GM19395 (cell line): ENCODE measurements around the gene UNC5CL.
"Not testable (repeated sequence)": the region's sequence is repeated elsewhere in the genome, so short reads cannot be mapped to it uniquely, and the experiment has no call there.

ENCODE experiments used
- ATAC-seq: cut with Tn5 transposase; IDR thresholded peaks from one replicate; pipeline ENCODE4 v1.9.1; 2021; ENCODE audit warnings: mild to moderate bottlenecking, moderate library complexity; ENCODE audit not compliant: unreplicated experiment

UNC5CL gene

DNA sequence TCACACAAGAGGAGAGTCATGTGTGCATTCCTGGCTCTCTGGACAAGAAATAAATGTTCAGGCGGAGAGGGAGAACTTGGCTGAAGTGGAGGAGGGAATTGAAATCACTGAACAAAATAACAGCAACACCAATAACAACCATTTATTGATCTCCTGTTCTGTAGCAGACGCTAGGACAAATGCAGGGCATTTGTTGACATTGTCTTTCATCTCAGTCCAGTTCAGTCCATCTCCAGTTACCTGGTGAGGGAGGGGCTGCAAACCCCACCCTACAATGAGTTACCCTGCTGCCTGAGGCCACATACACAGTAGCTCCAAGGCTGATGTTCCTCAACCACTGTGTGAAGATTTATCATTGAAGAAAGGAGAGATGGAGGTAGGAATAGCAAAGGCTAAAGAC is 27.3 kb downstream of the UNC5CL start:
- ATAC-seq, result no peak

DNA sequence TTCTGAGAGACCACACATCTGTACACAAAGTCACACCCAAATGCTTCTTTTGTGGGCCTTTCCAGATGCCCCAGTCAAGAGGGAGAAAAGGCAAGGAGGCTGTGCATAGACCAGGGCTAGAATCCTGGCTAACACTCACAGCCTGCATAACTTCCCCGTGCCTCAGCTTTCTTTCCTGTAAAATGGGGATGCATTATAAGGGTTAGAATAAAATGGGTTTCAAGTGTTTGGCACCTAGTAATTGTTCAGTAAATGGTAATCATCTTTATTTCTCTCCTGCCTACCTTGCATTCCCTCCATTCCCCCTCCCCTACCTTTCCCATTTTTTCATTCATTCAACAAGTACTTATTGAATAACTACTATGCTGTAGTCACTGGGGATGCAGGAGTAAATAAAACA is 29.4 kb downstream of the UNC5CL start:
- ATAC-seq, result no peak

DNA sequence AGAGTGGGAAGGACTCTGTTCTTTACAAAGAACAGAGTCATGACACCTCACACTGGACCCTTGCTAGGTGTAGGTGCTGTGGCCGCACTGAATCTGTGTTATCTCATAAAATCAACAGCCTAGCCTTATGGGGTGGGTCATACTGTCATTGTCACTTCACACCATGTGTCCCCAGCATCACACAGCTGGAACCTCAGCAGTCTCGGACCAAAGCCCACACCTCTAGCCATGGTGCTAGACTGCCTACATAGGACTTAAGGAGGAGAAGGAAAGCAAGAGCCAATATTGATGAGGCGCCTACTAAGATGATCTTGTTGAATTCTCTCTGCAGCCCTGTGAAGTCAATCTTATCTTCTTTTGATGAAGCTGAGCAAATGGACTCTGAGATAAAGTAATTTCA is 31.0 kb downstream of the UNC5CL start:
- ATAC-seq, result no peak

- ATAC-seq, result not testable (repeated sequence)
These were observed 32.0 kb downstream of the UNC5CL start for GRCh38 chr6:41006980-41007379.

DNA sequence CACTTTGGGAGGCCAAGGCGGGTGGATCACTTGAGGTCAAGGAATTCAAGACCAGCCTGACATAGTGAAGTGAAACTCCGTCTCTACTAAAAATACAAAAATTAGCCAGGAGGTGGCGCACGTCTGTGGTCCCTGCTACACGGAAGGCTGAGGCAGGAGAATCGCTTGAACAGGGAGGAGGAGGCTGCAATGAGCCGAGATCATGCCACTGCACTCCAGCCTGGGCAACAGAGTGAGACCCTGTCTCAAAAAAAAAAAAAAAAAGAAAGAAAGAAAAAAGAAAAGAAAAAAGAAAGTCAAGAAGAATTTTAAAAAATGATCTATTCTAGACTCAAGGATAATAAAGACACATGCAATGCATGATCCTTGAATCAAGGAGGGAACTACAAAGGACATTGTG is 32.8 kb downstream of the UNC5CL start:
- ATAC-seq, result not testable (repeated sequence)

GRCh38 chr6:41002168-41002567 is 36.9 kb downstream of the UNC5CL start:
- ATAC-seq, result no peak

DNA sequence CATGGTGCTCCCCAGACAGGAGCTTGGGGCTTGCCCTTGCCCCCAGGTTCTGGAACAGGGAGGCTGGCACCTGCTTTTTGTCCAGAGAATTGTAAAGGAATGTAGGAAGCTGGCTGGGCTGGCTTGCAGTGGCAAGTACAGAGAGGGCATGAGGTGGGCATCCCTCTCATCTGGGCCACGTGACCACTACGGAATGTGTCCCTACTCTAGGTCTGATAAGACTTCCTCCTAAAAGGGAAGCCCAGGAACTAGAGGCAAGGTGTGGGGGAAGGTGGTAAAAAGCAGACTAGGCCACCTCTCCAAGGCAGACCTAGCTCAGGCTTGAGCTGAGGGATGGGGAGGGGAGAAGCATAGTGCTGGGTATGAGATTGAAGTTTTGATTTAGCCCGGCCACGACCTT is 38.8 kb downstream of the UNC5CL start:
- no peak for ATAC-seq

DNA sequence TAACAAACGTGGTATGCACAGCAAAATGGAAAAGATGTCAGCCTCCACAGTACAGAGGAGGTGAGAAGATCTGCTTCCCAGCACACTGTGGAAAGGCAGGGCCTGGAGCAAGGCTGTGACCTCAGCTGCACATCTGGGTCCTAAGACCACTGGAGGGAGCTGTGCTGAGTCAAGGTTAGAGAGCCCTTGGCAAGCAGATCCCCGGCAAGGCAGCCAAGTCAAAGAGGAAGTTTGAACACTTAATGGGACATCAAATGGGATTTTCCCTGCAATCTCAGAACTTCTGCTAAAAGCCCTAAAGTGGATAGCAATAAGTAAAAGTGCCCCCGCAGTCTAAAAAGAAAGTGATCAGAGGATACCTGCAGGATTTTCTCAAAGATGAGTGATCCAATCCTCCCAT is 39.5 kb downstream of the UNC5CL start:
- no peak for ATAC-seq

DNA sequence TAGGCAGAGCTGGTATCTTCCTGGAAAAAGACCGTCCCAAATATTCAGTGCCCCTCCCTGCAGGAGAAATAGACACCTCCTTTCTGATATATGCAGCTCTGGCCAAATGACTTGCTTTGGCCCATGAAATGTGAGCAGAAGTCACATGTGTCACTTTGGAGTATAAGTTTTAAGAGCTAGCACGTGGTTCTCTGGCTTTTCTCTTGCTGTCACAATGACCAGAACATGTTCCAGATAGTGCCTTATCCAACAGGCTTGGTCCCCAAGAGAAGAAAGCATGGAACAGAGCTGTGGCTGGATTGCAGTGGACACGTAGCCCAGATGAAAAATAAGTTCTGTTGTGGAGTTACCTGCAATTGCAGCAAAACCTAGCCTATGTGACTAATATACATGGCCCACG is 40.4 kb downstream of the UNC5CL start:
- no peak for ATAC-seq

DNA sequence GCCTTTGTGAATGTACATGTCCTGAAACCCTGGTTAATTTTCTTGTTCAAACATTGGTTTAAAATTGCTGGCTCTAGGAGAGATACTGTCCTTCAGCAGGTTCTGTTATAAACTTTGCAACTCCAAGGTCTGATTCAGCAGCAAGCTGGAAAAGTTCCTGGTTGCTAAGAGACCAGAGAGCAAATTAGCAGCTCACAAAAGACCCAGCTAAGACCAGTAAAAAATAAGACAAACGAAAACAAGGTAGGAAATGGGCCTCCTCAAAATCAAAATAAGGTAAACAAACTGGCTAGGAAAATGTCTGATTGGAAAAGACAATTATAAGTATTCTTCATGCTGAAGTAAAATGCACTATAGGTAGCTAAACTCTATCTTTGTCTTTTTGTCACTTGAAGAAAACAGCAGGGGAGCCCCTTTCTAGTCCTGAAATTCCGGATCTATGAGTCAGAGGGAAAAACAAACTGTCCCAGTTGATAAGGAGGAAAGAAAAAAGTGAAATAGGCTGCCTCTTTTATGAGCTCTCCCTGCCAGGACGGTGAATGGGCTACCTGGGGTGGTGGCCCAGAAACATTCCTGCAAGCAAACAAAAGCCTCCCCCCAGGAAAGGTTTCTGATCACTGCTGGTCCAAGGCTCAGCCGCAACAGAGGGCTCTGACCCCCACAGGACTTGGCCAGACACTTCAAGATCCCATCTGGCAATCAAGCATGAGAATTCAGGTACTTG is 41.6 kb downstream of the UNC5CL start:
- ATAC-seq, result no peak

DNA sequence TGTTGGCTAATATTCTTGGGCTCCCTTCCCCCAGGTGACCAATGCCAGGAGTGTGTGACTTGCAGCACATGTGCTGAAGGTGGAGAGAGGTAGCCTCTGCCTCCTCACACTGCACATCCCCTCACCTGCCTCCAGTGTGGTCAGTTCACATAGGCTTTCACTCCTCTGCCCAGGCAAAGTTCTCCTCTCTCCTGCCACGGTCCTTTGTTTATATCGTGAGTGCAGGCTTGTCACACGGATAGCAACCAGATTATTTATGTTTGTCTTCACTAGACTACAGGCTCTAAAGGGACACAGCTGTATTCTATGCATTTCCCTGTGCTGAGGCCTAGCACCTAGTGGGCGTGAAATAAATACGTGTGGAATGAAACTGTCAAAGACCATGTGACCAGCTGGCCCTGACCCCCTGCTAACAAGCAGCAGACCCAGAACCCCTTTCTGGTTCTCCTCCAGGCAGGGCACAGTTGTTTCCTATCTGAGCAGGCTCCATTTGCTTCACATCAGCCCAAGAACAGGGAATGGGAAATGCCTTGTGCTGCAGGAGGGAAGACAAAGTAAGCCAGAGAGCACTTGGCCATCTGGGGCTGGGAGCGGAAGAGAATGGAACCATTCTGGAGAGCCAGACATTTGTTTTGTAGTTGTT is 42.3 kb downstream of the UNC5CL start:
- ATAC-seq, result no peak

- no peak for ATAC-seq
These were observed 46.3 kb downstream of the UNC5CL start for GRCh38 chr6:40992746-40993145.

- no peak for ATAC-seq
These were observed 48.7 kb downstream of the UNC5CL start for GRCh38 chr6:40990301-40990700.

DNA sequence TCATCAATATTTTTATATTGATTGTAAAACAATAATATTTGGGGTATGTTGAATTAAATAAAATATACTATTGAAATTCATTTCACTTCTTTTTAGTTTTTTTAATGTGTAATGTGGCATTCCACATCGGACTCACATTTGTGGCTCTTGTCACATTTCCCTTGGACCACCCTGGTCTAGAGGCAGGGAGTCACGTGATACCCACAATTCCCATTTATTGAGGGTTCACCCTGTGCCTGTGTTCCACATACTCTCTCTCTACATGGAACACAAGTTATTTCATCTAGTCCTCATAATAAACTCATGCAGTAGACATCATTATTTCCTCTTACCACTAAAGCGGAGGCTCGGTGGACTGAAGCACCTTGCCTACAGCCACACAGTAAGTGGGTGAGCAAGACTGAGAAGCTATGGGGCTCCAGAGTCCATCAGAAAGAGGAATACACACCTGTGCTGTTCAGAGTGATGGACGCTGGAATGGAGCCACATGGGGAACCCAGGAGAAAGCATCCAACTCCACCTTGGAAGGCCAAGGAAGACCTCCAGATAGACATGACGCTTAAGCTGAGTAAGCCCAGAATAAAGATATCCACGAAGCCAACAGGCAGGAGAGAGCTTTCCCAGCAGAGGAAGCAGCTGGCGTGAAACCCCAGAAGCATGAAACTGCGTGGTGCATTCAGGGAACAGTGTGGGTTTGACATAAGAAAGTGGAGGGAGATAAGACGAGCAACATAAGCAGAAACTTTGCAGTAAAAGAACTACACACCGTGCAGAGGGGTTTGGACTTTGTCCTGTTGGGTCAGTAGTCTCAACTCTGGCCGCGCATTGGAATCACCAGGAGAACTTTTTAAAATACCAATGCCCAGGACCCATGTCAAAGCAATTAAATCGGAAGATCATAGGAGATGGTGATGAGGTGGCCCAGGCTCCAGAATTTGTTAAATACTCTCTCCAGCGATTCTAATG is 49.5 kb downstream of the UNC5CL start:
- no peak for ATAC-seq

- no peak for ATAC-seq
These were observed 50.4 kb downstream of the UNC5CL start for GRCh38 chr6:40988634-40989033.

DNA sequence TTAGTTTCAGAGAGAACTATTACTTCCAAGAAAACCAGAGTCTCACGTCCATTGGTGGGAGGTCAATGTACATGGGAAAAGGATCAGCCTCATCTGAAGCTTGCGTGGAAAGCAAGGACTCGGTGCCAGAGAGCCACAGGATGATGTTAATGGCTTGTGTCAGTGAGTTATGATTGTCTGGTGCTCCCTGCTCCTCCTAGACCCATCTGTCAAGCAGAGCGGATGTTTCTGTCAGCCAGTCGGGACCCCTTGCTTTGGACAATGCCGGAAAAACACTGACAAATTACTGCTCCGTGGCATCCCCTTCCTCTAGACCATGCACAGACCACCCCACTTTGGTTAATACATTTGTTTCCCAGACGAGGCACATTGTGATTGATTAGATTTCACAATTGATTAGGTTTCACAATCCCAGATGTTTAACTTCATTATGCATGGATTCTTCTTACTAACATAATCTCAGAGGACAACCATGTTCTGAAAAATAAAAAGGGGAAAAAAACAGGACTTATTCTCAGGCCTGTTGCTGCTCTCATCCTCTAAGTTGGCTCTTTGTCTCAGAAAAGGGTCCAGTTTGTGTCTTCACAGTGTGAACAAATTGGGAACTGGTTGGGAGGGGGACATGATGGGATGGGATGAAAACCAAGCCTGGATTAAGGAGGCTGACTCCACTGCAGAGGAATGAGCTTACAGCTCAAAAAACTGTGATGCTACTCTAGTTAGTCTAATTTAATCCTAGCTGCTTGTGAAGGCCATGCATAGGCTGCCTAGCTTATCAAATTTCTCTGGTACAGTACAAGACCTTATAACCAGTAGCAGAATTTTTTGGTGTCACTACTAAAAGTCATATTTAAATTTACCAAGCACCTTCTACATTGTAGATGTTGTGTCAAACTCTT is 51.9 kb downstream of the UNC5CL start:
- ATAC-seq, result no peak

DNA sequence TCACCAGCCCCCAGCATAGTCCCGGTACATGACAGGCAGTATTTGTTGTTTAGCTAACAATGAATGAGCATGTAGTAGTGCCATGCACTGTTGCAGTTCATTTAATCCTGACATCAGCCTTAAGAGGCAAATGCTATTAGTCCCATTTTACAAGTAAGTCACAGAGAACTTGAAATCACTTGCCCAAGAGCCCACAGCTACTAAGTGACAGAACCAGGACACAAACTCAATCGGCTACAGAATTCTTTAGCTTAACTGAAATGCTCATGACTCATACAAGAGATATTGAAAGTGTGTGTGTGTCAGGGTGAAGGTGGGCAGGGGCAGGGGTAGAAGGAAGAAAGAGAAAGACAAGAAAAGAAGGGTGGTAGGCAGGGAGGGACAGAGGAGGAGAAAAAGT is 52.7 kb downstream of the UNC5CL start:
- no peak for ATAC-seq

DNA sequence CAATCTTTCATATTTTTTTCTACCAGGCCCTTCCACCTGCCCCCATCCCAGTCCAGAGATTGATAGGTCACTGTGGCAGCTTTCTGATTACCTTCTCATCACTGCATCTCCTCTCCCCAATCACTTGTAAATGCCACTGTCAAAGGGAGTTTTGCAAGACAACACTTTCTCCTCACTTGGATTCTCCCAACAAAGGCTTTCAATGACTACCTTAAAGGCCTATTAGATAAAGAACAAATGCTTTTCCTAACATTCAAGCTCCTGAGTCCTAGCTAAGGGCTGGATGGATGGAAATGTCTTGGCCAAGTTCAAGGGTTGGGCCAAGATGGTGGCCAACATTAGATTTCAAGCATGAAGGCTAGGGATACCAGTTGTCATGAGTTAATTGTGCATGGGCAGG is 55.3 kb downstream of the UNC5CL start:
- no peak for ATAC-seq

GRCh38 chr6:40982917-40983316 is 56.1 kb downstream of the UNC5CL start:
- no peak for ATAC-seq

DNA sequence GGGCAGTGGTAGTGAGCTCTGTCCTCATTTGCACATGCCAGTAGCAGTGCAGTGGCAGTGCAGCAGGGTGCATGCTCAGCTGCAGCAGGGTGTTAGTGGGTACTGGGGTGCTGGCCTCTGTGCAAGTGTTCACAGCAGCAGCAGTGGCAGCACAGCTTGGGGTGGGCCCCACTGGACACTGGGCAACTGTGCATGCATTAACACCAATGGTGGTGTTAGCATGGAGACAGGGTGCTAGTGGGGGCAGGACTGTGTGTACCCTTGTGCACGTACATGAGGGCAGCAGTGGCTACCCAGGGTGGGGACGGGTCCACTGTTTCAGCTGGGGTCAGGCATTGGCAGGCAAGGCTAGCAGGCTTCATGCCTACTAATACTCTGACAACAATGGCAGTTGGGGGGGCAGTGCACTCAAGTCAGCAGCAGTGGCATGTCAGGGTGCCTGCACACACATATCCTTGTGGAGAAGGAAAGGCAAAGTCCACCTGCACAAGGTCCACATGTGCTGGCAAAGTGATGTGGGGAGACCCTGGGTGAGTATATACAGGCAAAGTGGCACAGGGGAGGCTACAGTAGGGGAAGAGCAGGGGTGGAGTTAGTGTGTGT is 60.2 kb downstream of the UNC5CL start:
- no peak for ATAC-seq
